ENCODE data around the gene BMI1.

BMI1 gene

GRCh38 chr10:22310928-22311327 is 10.0 kb upstream of the BMI1 start:
- H3K4me3 ChIP-seq (ENCODE audit: low read depth, low read length): no peak overlapping the region
- H3K9me3 ChIP-seq (ENCODE audit: control insufficient read depth, insufficient read depth, low read depth, low read length): no peaks in the 10 kb centered on the region
- TF ChIP-seq WT1 (tag by site-specific recombination; IDR thresholded peaks at IDR 0.05) (no peak), SCRT2 (tag by site-specific recombination; IDR thresholded peaks at IDR 0.05) (no peak), ZNF169 (tag by site-specific recombination; IDR thresholded peaks at IDR 0.05) (no peak), ZNF513 (tag by site-specific recombination; IDR thresholded peaks at IDR 0.05) (0 out of 2 replicates have a peak, but pooled peaks have one; percentile 19), ATF2 (tag by site-specific recombination; IDR thresholded peaks at IDR 0.05; ENCODE audit: low read depth) (no peak), ZNF366 (tag by site-specific recombination; conservative IDR thresholded peaks at IDR 0.05) (peak; percentile 59), ZNF112 (tag by site-specific recombination; IDR thresholded peaks at IDR 0.05) (no peak), GLI4 (tag by site-specific recombination; IDR thresholded peaks at IDR 0.05) (no peak), MYNN (tag by site-specific recombination; IDR thresholded peaks at IDR 0.05; ENCODE audit: borderline replicate concordance) (no peak), ZSCAN5A (tag by site-specific recombination; IDR thresholded peaks at IDR 0.05) (no peak), KLF10 (tag by site-specific recombination; IDR thresholded peaks at IDR 0.05) (no peak), ZNF175 (tag by site-specific recombination; IDR thresholded peaks at IDR 0.05) (no peak), ZNF26 (tag by site-specific recombination; IDR thresholded peaks at IDR 0.05) (no peak), ZNF311 (tag by site-specific recombination; IDR thresholded peaks at IDR 0.05; ENCODE audit: borderline replicate concordance) (no peak)
- TF ChIP-seq, protein P1, sequence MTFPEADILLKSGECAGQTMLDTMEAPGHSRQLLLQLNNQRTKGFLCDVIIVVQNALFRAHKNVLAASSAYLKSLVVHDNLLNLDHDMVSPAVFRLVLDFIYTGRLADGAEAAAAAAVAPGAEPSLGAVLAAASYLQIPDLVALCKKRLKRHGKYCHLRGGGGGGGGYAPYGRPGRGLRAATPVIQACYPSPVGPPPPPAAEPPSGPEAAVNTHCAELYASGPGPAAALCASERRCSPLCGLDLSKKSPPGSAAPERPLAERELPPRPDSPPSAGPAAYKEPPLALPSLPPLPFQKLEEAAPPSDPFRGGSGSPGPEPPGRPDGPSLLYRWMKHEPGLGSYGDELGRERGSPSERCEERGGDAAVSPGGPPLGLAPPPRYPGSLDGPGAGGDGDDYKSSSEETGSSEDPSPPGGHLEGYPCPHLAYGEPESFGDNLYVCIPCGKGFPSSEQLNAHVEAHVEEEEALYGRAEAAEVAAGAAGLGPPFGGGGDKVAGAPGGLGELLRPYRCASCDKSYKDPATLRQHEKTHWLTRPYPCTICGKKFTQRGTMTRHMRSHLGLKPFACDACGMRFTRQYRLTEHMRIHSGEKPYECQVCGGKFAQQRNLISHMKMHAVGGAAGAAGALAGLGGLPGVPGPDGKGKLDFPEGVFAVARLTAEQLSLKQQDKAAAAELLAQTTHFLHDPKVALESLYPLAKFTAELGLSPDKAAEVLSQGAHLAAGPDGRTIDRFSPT (tag by site-specific recombination; IDR thresholded peaks at IDR 0.05): no peak
- POLR2A ChIA-PET: no interaction called here
- 0 out of 2 replicates have a peak, but pooled peaks cover 4% of the 10 kb centered on the region for H3K4me1 ChIP-seq (ENCODE audit: control insufficient read depth, insufficient read depth, low read length)
- H3K36me3 ChIP-seq (ENCODE audit: control insufficient read depth in 2 of 2, insufficient read depth in 1 of 2, low read length in 2 of 2): no peaks in the 10 kb centered on the region
- CTCF ChIA-PET: interaction anchor here (0.8 to 0.9 kb wide), 2 partner anchors 78 to 274 kb away, joined by 3 read pairs; no protein-coding TSS in a partner anchor
- no peak overlapping the region for H3K27ac ChIP-seq (ENCODE audit: extremely low read depth, low read depth, low read length)

DNA sequence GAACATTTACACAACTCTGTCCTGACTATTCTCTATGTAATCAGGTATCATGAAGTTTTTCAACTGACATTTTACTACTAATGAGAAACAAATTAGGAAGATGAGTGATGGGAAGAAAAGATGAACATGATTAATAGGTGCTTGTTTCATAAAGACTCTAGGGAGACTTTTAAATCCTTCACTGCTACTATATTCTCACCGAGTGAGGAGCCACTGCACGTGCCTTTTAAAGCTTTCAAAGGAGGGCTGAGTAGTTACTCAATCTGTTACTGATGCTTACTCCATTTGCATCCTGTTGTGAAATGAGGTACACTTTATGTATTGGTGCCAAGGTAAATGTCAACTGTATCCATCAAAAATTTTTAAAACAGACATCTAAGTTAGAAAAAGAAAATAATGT is 6.0 kb upstream of the BMI1 start:
- Histone ChIP-seq H3K36me3 (ENCODE audit: control insufficient read depth in 2 of 2, insufficient read depth in 1 of 2, low read length in 2 of 2) (no peaks in the 10 kb centered on the region), H3K4me3 (ENCODE audit: low read depth, low read length) (no peak overlapping the region), H3K4me1 (ENCODE audit: control insufficient read depth, insufficient read depth, low read length) (peaks cover 14% of the 10 kb centered on the region; the same call in 1 of the 2 replicates), H3K27ac (ENCODE audit: extremely low read depth, low read depth, low read length) (no peak overlapping the region), H3K9me3 (ENCODE audit: control insufficient read depth, insufficient read depth, low read depth, low read length) (no peaks in the 10 kb centered on the region)
- ChIA-PET CTCF (no interaction called here), POLR2A (interaction anchor here (0.5 to 4.5 kb wide), 4 partner anchors 26 to 312 kb away, joined by 4 to 37 read pairs (median 17); partner anchors contain the start of gene DNAJC1)
- no peak for TF ChIP-seq KLF8 (tag by site-specific recombination; IDR thresholded peaks at IDR 0.05)
- no peak for TF ChIP-seq ZSCAN30 (tag by site-specific recombination; IDR thresholded peaks at IDR 0.05)
- TF ChIP-seq ZNF266 (tag by site-specific recombination; IDR thresholded peaks at IDR 0.05; ENCODE audit: low read depth): no peak
- TF ChIP-seq MYNN (tag by site-specific recombination; IDR thresholded peaks at IDR 0.05; ENCODE audit: borderline replicate concordance): peak; percentile 65; the same call in 1 of the 2 replicates
- TF ChIP-seq PBX3 (CRISPR knock-in tag; IDR thresholded peaks at IDR 0.05): no peak
- TF ChIP-seq ZNF354C (tag by site-specific recombination; IDR thresholded peaks at IDR 0.05; ENCODE audit: borderline replicate concordance, low read depth): no peak
- TF ChIP-seq ZNF747 (tag by site-specific recombination; IDR thresholded peaks at IDR 0.05): no peak
- TF ChIP-seq OVOL3 (tag by site-specific recombination; IDR thresholded peaks at IDR 0.05): no peak
- no peak for TF ChIP-seq ZNF639 (tag by site-specific recombination; IDR thresholded peaks at IDR 0.05)
- TF ChIP-seq IKZF3 (tag by site-specific recombination; IDR thresholded peaks at IDR 0.05): 0 out of 2 replicates have a peak, but pooled peaks have one; percentile 33
- TF ChIP-seq ZBTB8A (tag by site-specific recombination; IDR thresholded peaks at IDR 0.05): 0 out of 2 replicates have a peak, but pooled peaks have one; percentile 29
